Keratinocyte (primary cell): ENCODE measurements around the gene TRPM3. TPM values are rescaled to one million over a fixed set of nuclear protein-coding genes. Genes with fewer than 3 reads are reported as not detected.

Experiments
- DNase-seq: peaks from one replicate; pipeline ENCODE4 v3.0.0-alpha.2; 2011; ENCODE audit warnings: low read depth, missing footprints, low spot score
- FAIRE-seq: peaks from 2 replicates; lab custom pipeline; 2011; peaks lifted over from hg19 to GRCh38; lab: Jason Lieb, UNC
- H2AFZ ChIP-seq: 2 replicates; pipeline ENCODE4 v1.6.0; 2012; ENCODE audit warnings: low read length, control low read depth, inconsistent platforms; ENCODE audit not compliant: control insufficient read depth
- H3K27ac ChIP-seq: 2 replicates; pipeline ENCODE4 v1.5.1; 2011; ENCODE audit warnings: low read length; ENCODE audit not compliant: control insufficient read depth, insufficient read depth
- H3K27me3 ChIP-seq: 3 replicates; pipeline ENCODE4 v1.6.0; 2011; ENCODE audit warnings: low read length; ENCODE audit not compliant: control insufficient read depth, insufficient read depth; ENCODE audit errors: extremely low read depth
- H3K36me3 ChIP-seq, 2 experiments: 2 replicates in 1 of 2; 3 replicates in 1 of 2; pipeline ENCODE4 v1.5.1; 2011; ENCODE audit warnings: low read length in 2 of 2, mild to moderate bottlenecking in 1 of 2; ENCODE audit not compliant: control insufficient read depth in 2 of 2, insufficient read depth in 2 of 2; ENCODE audit errors: extremely low read depth in 1 of 2
- H3K4me1 ChIP-seq: 3 replicates; pipeline ENCODE4 v1.5.1; 2011; ENCODE audit warnings: low read length; ENCODE audit not compliant: control insufficient read depth, insufficient read depth; ENCODE audit errors: extremely low read depth
- H3K4me2 ChIP-seq: 3 replicates; pipeline ENCODE4 v1.6.0; 2011; ENCODE audit warnings: low read depth, low read length; ENCODE audit not compliant: control insufficient read depth, insufficient read depth; ENCODE audit errors: extremely low read depth
- H3K4me3 ChIP-seq, 3 experiments: fragments of 200-600 bp in 1 of 3; sonication (generic) in 1 of 3; 2 replicates in 2 of 3; 3 replicates in 1 of 3; pipeline ENCODE4 v1.5.1; 2011 to 2016; ENCODE audit warnings: low read length in 3 of 3, mild to moderate bottlenecking in 3 of 3, control low read depth in 2 of 3, inconsistent platforms in 1 of 3, low read depth in 1 of 3, mixed read lengths in 1 of 3, mixed run types in 1 of 3, moderate library complexity in 1 of 3; ENCODE audit not compliant: control insufficient read depth in 2 of 3, insufficient read depth in 2 of 3; ENCODE audit errors: extremely low read depth in 1 of 3
- H3K79me2 ChIP-seq: 2 replicates; pipeline ENCODE4 v1.6.0; 2012; ENCODE audit warnings: low read length; ENCODE audit not compliant: control insufficient read depth, insufficient read depth
- H3K9ac ChIP-seq: 3 replicates; pipeline ENCODE4 v1.6.0; 2011; ENCODE audit warnings: low read length; ENCODE audit not compliant: control insufficient read depth, insufficient read depth; ENCODE audit errors: extremely low read depth
- H3K9me1 ChIP-seq: 3 replicates; pipeline ENCODE4 v1.6.0; 2011; ENCODE audit warnings: low read length; ENCODE audit not compliant: control insufficient read depth, insufficient read depth; ENCODE audit errors: extremely low read depth
- H3K9me3 ChIP-seq: 2 replicates; pipeline ENCODE4 v1.5.1; 2012; ENCODE audit warnings: low read depth, low read length; ENCODE audit not compliant: control insufficient read depth
- H4K20me1 ChIP-seq: 3 replicates; pipeline ENCODE4 v1.6.0; 2011; ENCODE audit warnings: low read length; ENCODE audit not compliant: control insufficient read depth, insufficient read depth; ENCODE audit errors: extremely low read depth
- CTCF ChIP-seq, 3 experiments: IDR thresholded peaks in 1 of 3; conservative IDR thresholded peaks in 1 of 3; optimal IDR thresholded peaks in 1 of 3; 2 replicates in 2 of 3; 3 replicates in 1 of 3; pipeline versions ENCODE3 to v1.5.1; 2011; ENCODE audit warnings: low read length in 3 of 3, mild to moderate bottlenecking in 3 of 3, moderate library complexity in 2 of 3, control low read depth in 1 of 3, inconsistent platforms in 1 of 3; ENCODE audit not compliant: insufficient read depth in 2 of 3; ENCODE audit errors: extremely low read depth in 1 of 3
- EZH2 ChIP-seq: IDR thresholded peaks from one replicate; pipeline ENCODE4 v1.6.1; 2012; ENCODE audit warnings: inconsistent platforms, mild to moderate bottlenecking, low read length, moderate library complexity
- dilution Hi-C: fragments of 300-500 bp; cut with MboI; formaldehyde crosslinking; loops from one replicate; pipeline ENCODE4 v1.7.0; 2020; ENCODE audit warnings: low sequenced_read_pairs; ENCODE audit not compliant: extremely low pct_ligation_motif_present
- polyA plus RNA-seq, 5 experiments: library from polyadenylated mRNA; depleted of rRNA in 3 of 5; stranded (reverse) in 3 of 5; stranded (forward) in 1 of 5; unstranded in 1 of 5; fragments of >200 nt; gene quantifications; 1 replicate in 1 of 5; 2 replicates in 3 of 5; 3 replicates in 1 of 5; pipeline versions ENCODE4 v1.2.1 to v1.2.3, GENCODE V29; 2011 to 2012; ENCODE audit warnings: missing spikeins in 2 of 5, low read depth in 1 of 5, low replicate concordance in 1 of 5

TRPM3 gene
- polyA plus RNA-seq, 1 donor (not counting 4 experiments of a cell fraction or from before 2014, with no cell fraction given): 0.03 TPM

- no peaks in the 10 kb centered on the region for H4K20me1 ChIP-seq
- DNase-seq (no peak), FAIRE-seq (no peak)
- H3K9ac ChIP-seq: no peak overlapping the region
- no peak overlapping the region for H3K27ac ChIP-seq
- no peaks in the 10 kb centered on the region for H3K9me3 ChIP-seq
- dilution Hi-C loops: no loop called here
- peaks cover 7% of the 10 kb centered on the region for H3K4me1 ChIP-seq
- no peaks in the 10 kb centered on the region for H3K79me2 ChIP-seq
- H3K9me1 ChIP-seq: no peaks in the 10 kb centered on the region
- TF ChIP-seq CTCF (optimal IDR thresholded peaks at IDR 0.05 in 1 of 3, IDR thresholded peaks at IDR 0.05 in 1 of 3, conservative IDR thresholded peaks at IDR 0.05 in 1 of 3; ENCODE audit: extremely low read depth in 1 of 3, insufficient read depth in 2 of 3, low read length in 3 of 3) (no peak), EZH2 (no peak)
- no peaks in the 10 kb centered on the region for H3K27me3 ChIP-seq
- no peak overlapping the region for H3K4me3 ChIP-seq
- H3K4me2 ChIP-seq: no peak overlapping the region
- H2AFZ ChIP-seq: no peak overlapping the region
- H3K36me3 ChIP-seq: no peaks in the 10 kb centered on the region
Measured at GRCh38 chr9:70561786-70562395, 559.5 kb downstream of the TRPM3 start.

GRCh38 chr9:70561111-70561510, 560.3 kb downstream of the TRPM3 start:
- H3K4me3 ChIP-seq: no peak overlapping the region
- peaks cover 7% of the 10 kb centered on the region for H3K4me1 ChIP-seq
- dilution Hi-C loops: no loop called here
- no peak for TF ChIP-seq EZH2
- TF ChIP-seq CTCF (optimal IDR thresholded peaks at IDR 0.05 in 1 of 3, IDR thresholded peaks at IDR 0.05 in 1 of 3, conservative IDR thresholded peaks at IDR 0.05 in 1 of 3; ENCODE audit: extremely low read depth in 1 of 3, insufficient read depth in 2 of 3, low read length in 3 of 3): no peak
- no peak overlapping the region for H2AFZ ChIP-seq
- no peaks in the 10 kb centered on the region for H4K20me1 ChIP-seq
- no peaks in the 10 kb centered on the region for H3K9me3 ChIP-seq
- H3K27ac ChIP-seq: no peak overlapping the region
- H3K36me3 ChIP-seq: no peaks in the 10 kb centered on the region
- no peak for DNase-seq
- no peak overlapping the region for H3K9ac ChIP-seq
- H3K27me3 ChIP-seq: no peaks in the 10 kb centered on the region
- H3K79me2 ChIP-seq: no peaks in the 10 kb centered on the region
- no peak overlapping the region for H3K4me2 ChIP-seq
- FAIRE-seq: no peak
- H3K9me1 ChIP-seq: no peaks in the 10 kb centered on the region
